NB4 (cell line): ENCODE measurements around the gene RGL3.

Source experiments
- MYC ChIP-seq: IDR thresholded peaks from 2 replicates; pipeline ENCODE4 v1.6.1; 2011; ENCODE audit warnings: low read depth, low read length
- POLR2A ChIP-seq: IDR thresholded peaks from 2 replicates; pipeline ENCODE4 v1.6.1; 2011; ENCODE audit warnings: mild to moderate bottlenecking; ENCODE audit not compliant: insufficient read length; ENCODE audit errors: extremely low read depth
- TF ChIP-seq, protein P1 (sequence below): IDR thresholded peaks from one replicate; pipeline ENCODE4 v1.5.1; 2012; ENCODE audit warnings: low read depth, low read length
- TF ChIP-seq, protein P2 (sequence below): IDR thresholded peaks from 2 replicates; pipeline ENCODE4 v1.6.1; 2011; ENCODE audit warnings: low read depth, low read length

DNA sequence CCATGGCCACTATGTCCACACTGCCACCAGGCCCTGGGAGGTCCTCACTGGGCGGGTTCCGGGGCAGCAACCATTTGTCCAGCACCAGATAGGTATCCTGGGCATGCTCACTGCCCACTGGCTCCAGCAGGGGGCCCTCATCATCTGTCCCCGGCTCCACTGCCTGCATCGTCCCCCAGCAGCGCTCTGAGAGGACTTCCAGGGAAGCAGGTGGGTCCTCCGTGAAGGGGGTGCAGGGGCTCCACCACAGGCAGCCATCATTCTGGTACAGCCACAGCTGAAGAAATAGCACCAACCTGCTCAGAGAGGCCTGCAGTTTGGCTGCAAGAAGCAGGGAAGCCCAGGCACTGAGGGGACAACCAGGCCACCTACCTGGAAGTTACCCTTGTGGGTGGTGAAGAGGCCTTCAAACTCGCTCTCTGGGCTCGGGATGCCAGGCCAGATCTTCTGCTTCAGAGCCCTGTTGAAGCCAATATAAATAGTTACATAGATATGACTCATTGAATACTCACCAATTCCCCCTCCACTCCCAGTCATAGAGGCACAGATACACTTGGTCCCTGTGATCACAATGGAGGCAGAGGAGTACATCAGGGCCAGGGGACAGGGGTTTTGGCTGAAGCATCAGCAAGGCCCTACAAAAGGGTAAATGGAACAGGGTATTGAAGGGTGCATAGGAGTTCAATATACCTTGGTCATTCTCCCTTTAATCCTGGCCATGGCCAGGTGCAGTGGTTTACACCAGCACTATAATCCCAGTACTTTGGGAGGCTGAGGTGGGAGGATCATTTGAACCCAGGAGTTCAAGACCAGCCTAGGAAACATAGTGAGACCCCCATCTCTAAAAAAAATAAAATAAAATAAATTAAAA, 40.6 kb downstream of the RGL3 start:
- TF ChIP-seq, protein P1, sequence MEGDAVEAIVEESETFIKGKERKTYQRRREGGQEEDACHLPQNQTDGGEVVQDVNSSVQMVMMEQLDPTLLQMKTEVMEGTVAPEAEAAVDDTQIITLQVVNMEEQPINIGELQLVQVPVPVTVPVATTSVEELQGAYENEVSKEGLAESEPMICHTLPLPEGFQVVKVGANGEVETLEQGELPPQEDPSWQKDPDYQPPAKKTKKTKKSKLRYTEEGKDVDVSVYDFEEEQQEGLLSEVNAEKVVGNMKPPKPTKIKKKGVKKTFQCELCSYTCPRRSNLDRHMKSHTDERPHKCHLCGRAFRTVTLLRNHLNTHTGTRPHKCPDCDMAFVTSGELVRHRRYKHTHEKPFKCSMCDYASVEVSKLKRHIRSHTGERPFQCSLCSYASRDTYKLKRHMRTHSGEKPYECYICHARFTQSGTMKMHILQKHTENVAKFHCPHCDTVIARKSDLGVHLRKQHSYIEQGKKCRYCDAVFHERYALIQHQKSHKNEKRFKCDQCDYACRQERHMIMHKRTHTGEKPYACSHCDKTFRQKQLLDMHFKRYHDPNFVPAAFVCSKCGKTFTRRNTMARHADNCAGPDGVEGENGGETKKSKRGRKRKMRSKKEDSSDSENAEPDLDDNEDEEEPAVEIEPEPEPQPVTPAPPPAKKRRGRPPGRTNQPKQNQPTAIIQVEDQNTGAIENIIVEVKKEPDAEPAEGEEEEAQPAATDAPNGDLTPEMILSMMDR: peak; percentile 71
- TF ChIP-seq MYC: no peak
- no peak for TF ChIP-seq POLR2A
- TF ChIP-seq, protein P2, sequence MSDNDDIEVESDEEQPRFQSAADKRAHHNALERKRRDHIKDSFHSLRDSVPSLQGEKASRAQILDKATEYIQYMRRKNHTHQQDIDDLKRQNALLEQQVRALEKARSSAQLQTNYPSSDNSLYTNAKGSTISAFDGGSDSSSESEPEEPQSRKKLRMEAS: no peak
